ENCODE results near the gene ZNF320. TPM values are rescaled to one million over a fixed set of nuclear protein-coding genes. Genes with fewer than 3 reads are reported as not detected.

ZNF320 gene
- polyA plus RNA-seq, 3 donors = 23.8 to 52.1 (median 45.3) TPM

Other genes starting within 250 kb of the ZNF320 start
- 10 to 100 TPM; 14.8 to 33.3 (median 27.2) TPM for gene ZNF611, start 162.6 kb downstream of the ZNF320 start, polyA plus RNA-seq (ENCODE audit: insufficient read length in 3 of 3)
- gene ZNF600, start 110.8 kb downstream of the ZNF320 start, polyA plus RNA-seq (ENCODE audit: insufficient read length in 3 of 3) = 10 to 100 TPM in 1 of 3 donors, 1 to 10 TPM in 2; 6.4 to 14.7 (median 7.8) TPM
- gene ZNF28, start 76.0 kb downstream of the ZNF320 start, polyA plus RNA-seq (ENCODE audit: insufficient read length in 3 of 3) = 10 to 100 TPM; 19.0 to 23.6 (median 19.7) TPM
- gene ZNF468, start 40.0 kb downstream of the ZNF320 start, polyA plus RNA-seq (ENCODE audit: insufficient read length in 3 of 3) = 10 to 100 TPM; 31.6 to 51.7 (median 47.3) TPM
- gene ZNF888, start 25.8 kb upstream of the ZNF320 start, polyA plus RNA-seq (ENCODE audit: insufficient read length in 3 of 3) = 10 to 100 TPM; 11.3 to 20.1 (median 13.6) TPM
- gene ZNF816, start 65.2 kb upstream of the ZNF320 start, polyA plus RNA-seq (ENCODE audit: insufficient read length in 3 of 3) = 10 to 100 TPM; 14.8 to 18.5 (median 18.2) TPM
- gene ERVV-1, start 116.3 kb upstream of the ZNF320 start, polyA plus RNA-seq (ENCODE audit: insufficient read length in 3 of 3) = under 1 TPM in 2 of 3 donors, not detected in 1; 0.14 to 0.40 TPM
- under 1 TPM; 0.09 to 0.31 (median 0.13) TPM for gene ERVV-2, start 147.1 kb upstream of the ZNF320 start, polyA plus RNA-seq (ENCODE audit: insufficient read length in 3 of 3)
- gene ZNF160, start 205.8 kb upstream of the ZNF320 start, polyA plus RNA-seq (ENCODE audit: insufficient read length in 3 of 3) = 10 to 100 TPM; 32.7 to 90.1 (median 64.5) TPM
- gene ZNF415, start 235.3 kb upstream of the ZNF320 start, polyA plus RNA-seq (ENCODE audit: insufficient read length in 3 of 3) = 10 to 100 TPM; 22.0 to 27.9 (median 24.5) TPM

Data from renal pelvis (tissue), 3 donors.